ENCODE data around the gene NUDT4. TPM values are rescaled to one million over a fixed set of nuclear protein-coding genes. Genes with fewer than 3 reads are reported as not detected.

The NUDT4 gene
- total and polyA plus RNA-seq, 2 of the 13 experiments (the other 11 are each of a cell fraction or from before 2014, with no cell fraction given) = 37.3 to 70.1 TPM

DNA sequence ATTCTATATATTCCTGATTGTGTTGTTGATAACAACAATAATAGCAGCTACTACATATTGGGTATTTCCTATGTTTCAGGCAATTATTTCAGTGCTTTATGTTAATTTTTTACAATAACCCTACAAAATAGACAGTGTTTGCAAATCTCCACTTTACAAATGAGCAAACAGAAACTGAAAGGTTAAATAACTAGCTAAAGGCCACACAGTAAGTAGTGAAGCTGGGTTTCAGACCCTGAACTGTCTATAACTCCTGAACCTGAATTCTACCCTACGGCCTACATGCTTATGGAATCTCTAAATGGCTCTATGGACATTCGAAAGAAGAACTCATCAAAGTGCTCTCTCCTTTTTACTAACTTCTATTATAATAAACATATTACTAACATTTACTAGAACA lies 19.7 kb upstream of the NUDT4 start:
- Histone ChIP-seq H3K9me3 (ENCODE audit: low read length) (no peaks in the 10 kb centered on the region), H2AFZ (ENCODE audit: low read length) (no peak overlapping the region), H3K27me3 (ENCODE audit: control insufficient read depth in 1 of 2, insufficient read depth in 2 of 2, low read length in 2 of 2) (no peaks in the 10 kb centered on the region), H3K4me3 (replicated peaks in 1 of 3; ENCODE audit: insufficient read depth in 1 of 3, low read depth in 2 of 3, low read length in 3 of 3) (no peak overlapping the region), H3K79me2 (ENCODE audit: insufficient read depth, low read length) (no peaks in the 10 kb centered on the region), H3K27ac (ENCODE audit: extremely low read length, insufficient read depth, low read length) (no peak overlapping the region), H3K36me3 (replicated peaks in 1 of 2; ENCODE audit: control insufficient read depth in 1 of 2, insufficient read depth in 2 of 2, low read length in 2 of 2) (no peaks in the 10 kb centered on the region), H4K20me1 (ENCODE audit: insufficient read depth, low read length) (no peaks in the 10 kb centered on the region), H3K9ac (ENCODE audit: insufficient read depth, low read depth, low read length) (no peak overlapping the region), H3K4me1 (ENCODE audit: insufficient read depth, low read length) (0 out of 2 replicates have a peak, but pooled peaks cover 4% of the 10 kb centered on the region), H3K4me2 (ENCODE audit: low read depth, low read length) (no peak overlapping the region)
- FAIRE-seq = no peak
- TF ChIP-seq, protein P1, sequence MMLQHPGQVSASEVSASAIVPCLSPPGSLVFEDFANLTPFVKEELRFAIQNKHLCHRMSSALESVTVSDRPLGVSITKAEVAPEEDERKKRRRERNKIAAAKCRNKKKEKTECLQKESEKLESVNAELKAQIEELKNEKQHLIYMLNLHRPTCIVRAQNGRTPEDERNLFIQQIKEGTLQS (CRISPR knock-in tag; IDR thresholded peaks at IDR 0.05) = no peak
- TF ChIP-seq ZNF713 (CRISPR knock-in tag; IDR thresholded peaks at IDR 0.05) (no peak), WIZ (CRISPR knock-in tag; IDR thresholded peaks at IDR 0.05) (no peak), FIP1L1 (IDR thresholded peaks at IDR 0.05; ENCODE audit: borderline replicate concordance, insufficient read depth, low read depth, low read length) (no peak), ZNF460 (CRISPR knock-in tag; IDR thresholded peaks at IDR 0.05; ENCODE audit: borderline replicate concordance) (no peak), ADNP (CRISPR knock-in tag; IDR thresholded peaks at IDR 0.05) (no peak), HOXA9 (CRISPR knock-in tag; IDR thresholded peaks at IDR 0.05; ENCODE audit: borderline replicate concordance) (no peak), CHD4 (IDR thresholded peaks at IDR 0.05; ENCODE audit: borderline replicate concordance, low read length) (no peak), ZNF296 (CRISPR knock-in tag; conservative IDR thresholded peaks at IDR 0.05) (no peak), KAT2B (IDR thresholded peaks at IDR 0.05; ENCODE audit: borderline replicate concordance, low read depth, low read length) (no peak), BRD4 (CRISPR knock-in tag; IDR thresholded peaks at IDR 0.05) (no peak)
- TF ChIP-seq, protein P2, sequence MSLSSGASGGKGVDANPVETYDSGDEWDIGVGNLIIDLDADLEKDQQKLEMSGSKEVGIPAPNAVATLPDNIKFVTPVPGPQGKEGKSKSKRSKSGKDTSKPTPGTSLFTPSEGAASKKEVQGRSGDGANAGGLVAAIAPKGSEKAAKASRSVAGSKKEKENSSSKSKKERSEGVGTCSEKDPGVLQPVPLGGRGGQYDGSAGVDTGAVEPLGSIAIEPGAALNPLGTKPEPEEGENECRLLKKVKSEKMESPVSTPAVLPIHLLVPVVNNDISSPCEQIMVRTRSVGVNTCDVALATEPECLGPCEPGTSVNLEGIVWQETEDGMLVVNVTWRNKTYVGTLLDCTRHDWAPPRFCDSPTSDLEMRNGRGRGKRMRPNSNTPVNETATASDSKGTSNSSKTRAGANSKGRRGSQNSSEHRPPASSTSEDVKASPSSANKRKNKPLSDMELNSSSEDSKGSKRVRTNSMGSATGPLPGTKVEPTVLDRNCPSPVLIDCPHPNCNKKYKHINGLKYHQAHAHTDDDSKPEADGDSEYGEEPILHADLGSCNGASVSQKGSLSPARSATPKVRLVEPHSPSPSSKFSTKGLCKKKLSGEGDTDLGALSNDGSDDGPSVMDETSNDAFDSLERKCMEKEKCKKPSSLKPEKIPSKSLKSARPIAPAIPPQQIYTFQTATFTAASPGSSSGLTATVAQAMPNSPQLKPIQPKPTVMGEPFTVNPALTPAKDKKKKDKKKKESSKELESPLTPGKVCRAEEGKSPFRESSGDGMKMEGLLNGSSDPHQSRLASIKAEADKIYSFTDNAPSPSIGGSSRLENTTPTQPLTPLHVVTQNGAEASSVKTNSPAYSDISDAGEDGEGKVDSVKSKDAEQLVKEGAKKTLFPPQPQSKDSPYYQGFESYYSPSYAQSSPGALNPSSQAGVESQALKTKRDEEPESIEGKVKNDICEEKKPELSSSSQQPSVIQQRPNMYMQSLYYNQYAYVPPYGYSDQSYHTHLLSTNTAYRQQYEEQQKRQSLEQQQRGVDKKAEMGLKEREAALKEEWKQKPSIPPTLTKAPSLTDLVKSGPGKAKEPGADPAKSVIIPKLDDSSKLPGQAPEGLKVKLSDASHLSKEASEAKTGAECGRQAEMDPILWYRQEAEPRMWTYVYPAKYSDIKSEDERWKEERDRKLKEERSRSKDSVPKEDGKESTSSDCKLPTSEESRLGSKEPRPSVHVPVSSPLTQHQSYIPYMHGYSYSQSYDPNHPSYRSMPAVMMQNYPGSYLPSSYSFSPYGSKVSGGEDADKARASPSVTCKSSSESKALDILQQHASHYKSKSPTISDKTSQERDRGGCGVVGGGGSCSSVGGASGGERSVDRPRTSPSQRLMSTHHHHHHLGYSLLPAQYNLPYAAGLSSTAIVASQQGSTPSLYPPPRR (CRISPR knock-in tag; IDR thresholded peaks at IDR 0.05; ENCODE audit: borderline replicate concordance) = no peak
- TF ChIP-seq, protein P3, sequence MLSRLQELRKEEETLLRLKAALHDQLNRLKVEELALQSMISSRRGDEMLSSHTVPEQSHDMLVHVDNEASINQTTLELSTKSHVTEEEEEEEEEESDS (CRISPR knock-in tag; IDR thresholded peaks at IDR 0.05; ENCODE audit: borderline replicate concordance) = no peak
- TF ChIP-seq, protein P4, sequence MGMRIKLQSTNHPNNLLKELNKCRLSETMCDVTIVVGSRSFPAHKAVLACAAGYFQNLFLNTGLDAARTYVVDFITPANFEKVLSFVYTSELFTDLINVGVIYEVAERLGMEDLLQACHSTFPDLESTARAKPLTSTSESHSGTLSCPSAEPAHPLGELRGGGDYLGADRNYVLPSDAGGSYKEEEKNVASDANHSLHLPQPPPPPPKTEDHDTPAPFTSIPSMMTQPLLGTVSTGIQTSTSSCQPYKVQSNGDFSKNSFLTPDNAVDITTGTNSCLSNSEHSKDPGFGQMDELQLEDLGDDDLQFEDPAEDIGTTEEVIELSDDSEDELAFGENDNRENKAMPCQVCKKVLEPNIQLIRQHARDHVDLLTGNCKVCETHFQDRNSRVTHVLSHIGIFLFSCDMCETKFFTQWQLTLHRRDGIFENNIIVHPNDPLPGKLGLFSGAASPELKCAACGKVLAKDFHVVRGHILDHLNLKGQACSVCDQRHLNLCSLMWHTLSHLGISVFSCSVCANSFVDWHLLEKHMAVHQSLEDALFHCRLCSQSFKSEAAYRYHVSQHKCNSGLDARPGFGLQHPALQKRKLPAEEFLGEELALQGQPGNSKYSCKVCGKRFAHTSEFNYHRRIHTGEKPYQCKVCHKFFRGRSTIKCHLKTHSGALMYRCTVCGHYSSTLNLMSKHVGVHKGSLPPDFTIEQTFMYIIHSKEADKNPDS (CRISPR knock-in tag; IDR thresholded peaks at IDR 0.05) = no peak
- TF ChIP-seq, protein P5, sequence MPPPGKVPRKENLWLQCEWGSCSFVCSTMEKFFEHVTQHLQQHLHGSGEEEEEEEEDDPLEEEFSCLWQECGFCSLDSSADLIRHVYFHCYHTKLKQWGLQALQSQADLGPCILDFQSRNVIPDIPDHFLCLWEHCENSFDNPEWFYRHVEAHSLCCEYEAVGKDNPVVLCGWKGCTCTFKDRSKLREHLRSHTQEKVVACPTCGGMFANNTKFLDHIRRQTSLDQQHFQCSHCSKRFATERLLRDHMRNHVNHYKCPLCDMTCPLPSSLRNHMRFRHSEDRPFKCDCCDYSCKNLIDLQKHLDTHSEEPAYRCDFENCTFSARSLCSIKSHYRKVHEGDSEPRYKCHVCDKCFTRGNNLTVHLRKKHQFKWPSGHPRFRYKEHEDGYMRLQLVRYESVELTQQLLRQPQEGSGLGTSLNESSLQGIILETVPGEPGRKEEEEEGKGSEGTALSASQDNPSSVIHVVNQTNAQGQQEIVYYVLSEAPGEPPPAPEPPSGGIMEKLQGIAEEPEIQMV (CRISPR knock-in tag; IDR thresholded peaks at IDR 0.05; ENCODE audit: low read depth) = no peak
- POLR2A ChIA-PET = no interaction called here
- no TSS peak for BruUV-seq (replicated peaks)
- no peak for DNase-seq (ENCODE audit: low spot score)
- in situ Hi-C loops (cut with HindIII; ENCODE audit: extremely low pct_ligation_motif_present, low pct_unique_long_range_greater_than_20kb) (no loop called here), intact Hi-C loops (cut with micrococcal nuclease; ENCODE audit: unreplicated experiment) (no loop called here)
- WGBS (ENCODE audit: low lambda C conversion rate) = 81% methylated on average over 2 of the region's 2 CpGs
- no peak for ATAC-seq
- CTCF ChIA-PET (ENCODE audit: low intra/inter-chr PET ratio, low total read pairs) = no interaction called here

All from HepG2 (cell line).